Measurements from ENCODE around the gene HOXB7. TPM values are rescaled to one million over a fixed set of nuclear protein-coding genes. Genes with fewer than 3 reads are reported as not detected.

Gene HOXB7
- total RNA-seq, 1 donor from 2014 or later, result 0.55 TPM

GRCh38 chr17:48620461-48621139 is 9.8 kb upstream of the HOXB7 start:
- no peaks in the 10 kb centered on the region for H3K36me3 Mint-ChIP-seq (ENCODE audit: insufficient read depth)
- no peak for DNase-seq (ENCODE audit: low spot score, unreplicated experiment)
- H3K4me3 Mint-ChIP-seq (ENCODE audit: low read depth), result no peak overlapping the region
- peaks cover 4% of the 10 kb centered on the region for H3K4me1 Mint-ChIP-seq (ENCODE audit: low read depth)
- no peak overlapping the region for H3K27ac Mint-ChIP-seq
- no peak for TF ChIP-seq CTCF (IDR thresholded peaks at IDR 0.05; ENCODE audit: unreplicated experiment)
- no peaks in the 10 kb centered on the region for H3K9me3 Mint-ChIP-seq (ENCODE audit: low read depth)
- H3K27me3 Mint-ChIP-seq, result peaks cover 93% of the 10 kb centered on the region

GRCh38 chr17:48619826-48620449 is 9.1 kb upstream of the HOXB7 start:
- no peaks in the 10 kb centered on the region for H3K9me3 Mint-ChIP-seq (ENCODE audit: low read depth)
- no peak overlapping the region for H3K4me3 Mint-ChIP-seq (ENCODE audit: low read depth)
- H3K36me3 Mint-ChIP-seq (ENCODE audit: insufficient read depth), result no peaks in the 10 kb centered on the region
- H3K4me1 Mint-ChIP-seq (ENCODE audit: low read depth), result peaks cover 3% of the 10 kb centered on the region
- H3K27me3 Mint-ChIP-seq, result peaks cover 97% of the 10 kb centered on the region
- no peak for TF ChIP-seq CTCF (IDR thresholded peaks at IDR 0.05; ENCODE audit: unreplicated experiment)
- H3K27ac Mint-ChIP-seq, result peak overlapping the region; percentile 16
- no peak for DNase-seq (ENCODE audit: low spot score, unreplicated experiment)

GRCh38 chr17:48618256-48618896 is 7.6 kb upstream of the HOXB7 start:
- Mint-ChIP-seq H3K4me1 (ENCODE audit: low read depth) (peaks cover 3% of the 10 kb centered on the region), H3K9me3 (ENCODE audit: low read depth) (no peaks in the 10 kb centered on the region), H3K27ac (peak overlapping the region; percentile 71), H3K36me3 (ENCODE audit: insufficient read depth) (no peaks in the 10 kb centered on the region), H3K27me3 (peaks cover 99% of the 10 kb centered on the region), H3K4me3 (ENCODE audit: low read depth) (peak overlapping the region; percentile 33)
- TF ChIP-seq CTCF (IDR thresholded peaks at IDR 0.05; ENCODE audit: unreplicated experiment), result peak; percentile 98
- DNase-seq (ENCODE audit: low spot score, unreplicated experiment), result peak; percentile 93

- TF ChIP-seq CTCF (IDR thresholded peaks at IDR 0.05; ENCODE audit: unreplicated experiment), result no peak
- DNase-seq (ENCODE audit: low spot score, unreplicated experiment), result no peak
- H3K9me3 Mint-ChIP-seq (ENCODE audit: low read depth), result no peaks in the 10 kb centered on the region
- peak overlapping the region; percentile 5 for H3K27ac Mint-ChIP-seq
- H3K4me3 Mint-ChIP-seq (ENCODE audit: low read depth), result no peak overlapping the region
- peaks cover 4% of the 10 kb centered on the region for H3K4me1 Mint-ChIP-seq (ENCODE audit: low read depth)
- H3K36me3 Mint-ChIP-seq (ENCODE audit: insufficient read depth), result no peaks in the 10 kb centered on the region
- peaks cover 98% of the 10 kb centered on the region for H3K27me3 Mint-ChIP-seq
Measured at GRCh38 chr17:48617471-48618255, 6.8 kb upstream of the HOXB7 start.

Data from progenitor cell of endocrine pancreas (in vitro differentiated cells).